Measurements from ENCODE around the gene MORN4.

Gene MORN4

GRCh38 chr10:97635577-97635976 lies 2.3 kb upstream of the MORN4 start:
- CTCF ChIA-PET, result no interaction called here
- DNase-seq (ENCODE audit: extremely low spot score), result no peak
- no peak for TF ChIP-seq ZNF384 (IDR thresholded peaks at IDR 0.05)
- POLR2A ChIA-PET, result no interaction called here

- no peak for DNase-seq (ENCODE audit: extremely low spot score)
- TF ChIP-seq SUZ12 (IDR thresholded peaks at IDR 0.05) (no peak), ZNF384 (IDR thresholded peaks at IDR 0.05) (no peak), HDGF (IDR thresholded peaks at IDR 0.05; ENCODE audit: borderline replicate concordance) (no peak), NFRKB (IDR thresholded peaks at IDR 0.05) (no peak), ELF4 (IDR thresholded peaks at IDR 0.05) (no peak), FOXM1 (IDR thresholded peaks at IDR 0.05; ENCODE audit: borderline replicate concordance) (no peak), L3MBTL2 (conservative IDR thresholded peaks at IDR 0.05) (no peak), CTBP1 (IDR thresholded peaks at IDR 0.05; ENCODE audit: borderline replicate concordance) (no peak), BHLHE40 (IDR thresholded peaks at IDR 0.05; ENCODE audit: borderline replicate concordance) (no peak), SP1 (IDR thresholded peaks at IDR 0.05) (no peak), FOXK2 (IDR thresholded peaks at IDR 0.05) (no peak), ARNT (IDR thresholded peaks at IDR 0.05) (no peak), LEF1 (IDR thresholded peaks at IDR 0.05; ENCODE audit: borderline replicate concordance) (no peak), PKNOX1 (IDR thresholded peaks at IDR 0.05) (no peak)
- CTCF ChIA-PET, result interaction anchor here (0.5 kb wide), 1 partner anchor 100 kb away, joined by 3 read pairs; no protein-coding TSS in a partner anchor
- POLR2A ChIA-PET, result no interaction called here
Measured at GRCh38 chr10:97633921-97634320, 621 bp upstream of the MORN4 start.

- CTCF ChIA-PET, result no interaction called here
- DNase-seq (ENCODE audit: extremely low spot score), result no peak
- TF ChIP-seq CTBP1 (IDR thresholded peaks at IDR 0.05; ENCODE audit: borderline replicate concordance) (no peak), BHLHE40 (IDR thresholded peaks at IDR 0.05; ENCODE audit: borderline replicate concordance) (no peak), SP1 (IDR thresholded peaks at IDR 0.05) (no peak), ARNT (IDR thresholded peaks at IDR 0.05) (no peak), ZNF384 (IDR thresholded peaks at IDR 0.05) (no peak), L3MBTL2 (conservative IDR thresholded peaks at IDR 0.05) (no peak), ELF4 (IDR thresholded peaks at IDR 0.05) (no peak)
- POLR2A ChIA-PET, result interaction anchor here (1.5 kb wide), 1 partner anchor 9 kb away, joined by 3 read pairs; the partner anchor contains the start of gene PI4K2A
Measured at GRCh38 chr10:97631098-97631497, 2.2 kb downstream of the MORN4 start.

- no peak for DNase-seq (ENCODE audit: extremely low spot score)
- TF ChIP-seq ARNT (IDR thresholded peaks at IDR 0.05), result no peak
- TF ChIP-seq PKNOX1 (IDR thresholded peaks at IDR 0.05), result no peak
- TF ChIP-seq FOXA1 (IDR thresholded peaks at IDR 0.05), result no peak
- no peak for TF ChIP-seq HDGF (IDR thresholded peaks at IDR 0.05; ENCODE audit: borderline replicate concordance)
- no peak for TF ChIP-seq BHLHE40 (IDR thresholded peaks at IDR 0.05; ENCODE audit: borderline replicate concordance)
- no peak for TF ChIP-seq TARDBP (IDR thresholded peaks at IDR 0.05)
- no peak for TF ChIP-seq NFRKB (IDR thresholded peaks at IDR 0.05)
- no peak for TF ChIP-seq ZNF384 (IDR thresholded peaks at IDR 0.05)
- TF ChIP-seq L3MBTL2 (conservative IDR thresholded peaks at IDR 0.05), result no peak
- TF ChIP-seq CTBP1 (IDR thresholded peaks at IDR 0.05; ENCODE audit: borderline replicate concordance), result no peak
- POLR2A ChIA-PET, result no interaction called here
- CTCF ChIA-PET, result no interaction called here
Measured at GRCh38 chr10:97629289-97629688, 4.0 kb downstream of the MORN4 start.

- CTCF ChIA-PET, result no interaction called here
- DNase-seq (ENCODE audit: extremely low spot score), result no peak
- TF ChIP-seq SP1 (IDR thresholded peaks at IDR 0.05), result no peak
- TF ChIP-seq L3MBTL2 (conservative IDR thresholded peaks at IDR 0.05), result no peak
- no peak for TF ChIP-seq ARNT (IDR thresholded peaks at IDR 0.05)
- TF ChIP-seq FOXA1 (IDR thresholded peaks at IDR 0.05), result no peak
- POLR2A ChIA-PET, result no interaction called here
Measured at GRCh38 chr10:97628228-97628627, 5.1 kb downstream of the MORN4 start.

- ChIA-PET POLR2A (no interaction called here), CTCF (no interaction called here)
- DNase-seq (ENCODE audit: extremely low spot score), result no peak
- no peak for TF ChIP-seq FOXA1 (IDR thresholded peaks at IDR 0.05)
- TF ChIP-seq CTBP1 (IDR thresholded peaks at IDR 0.05; ENCODE audit: borderline replicate concordance), result no peak
- no peak for TF ChIP-seq ELF4 (IDR thresholded peaks at IDR 0.05)
- TF ChIP-seq LEF1 (IDR thresholded peaks at IDR 0.05; ENCODE audit: borderline replicate concordance), result no peak
- TF ChIP-seq SP1 (IDR thresholded peaks at IDR 0.05), result no peak
- TF ChIP-seq SUZ12 (IDR thresholded peaks at IDR 0.05), result no peak
- no peak for TF ChIP-seq NFRKB (IDR thresholded peaks at IDR 0.05)
- TF ChIP-seq BHLHE40 (IDR thresholded peaks at IDR 0.05; ENCODE audit: borderline replicate concordance), result no peak
- TF ChIP-seq L3MBTL2 (conservative IDR thresholded peaks at IDR 0.05), result no peak
- TF ChIP-seq FOXK2 (IDR thresholded peaks at IDR 0.05), result no peak
- TF ChIP-seq ARNT (IDR thresholded peaks at IDR 0.05), result no peak
- no peak for TF ChIP-seq ZNF384 (IDR thresholded peaks at IDR 0.05)
Measured at GRCh38 chr10:97627731-97628130, 5.6 kb downstream of the MORN4 start.

GRCh38 chr10:97623277-97623676 lies 10.0 kb downstream of the MORN4 start:
- DNase-seq (ENCODE audit: extremely low spot score), result no peak
- POLR2A ChIA-PET, result no interaction called here
- TF ChIP-seq SUZ12 (IDR thresholded peaks at IDR 0.05) (no peak), PKNOX1 (IDR thresholded peaks at IDR 0.05) (no peak), CTBP1 (IDR thresholded peaks at IDR 0.05; ENCODE audit: borderline replicate concordance) (no peak), FOXA1 (IDR thresholded peaks at IDR 0.05) (no peak), HDGF (IDR thresholded peaks at IDR 0.05; ENCODE audit: borderline replicate concordance) (no peak), SP1 (IDR thresholded peaks at IDR 0.05) (no peak), NFRKB (IDR thresholded peaks at IDR 0.05) (no peak), TARDBP (IDR thresholded peaks at IDR 0.05) (no peak), ELF4 (IDR thresholded peaks at IDR 0.05) (no peak), LEF1 (IDR thresholded peaks at IDR 0.05; ENCODE audit: borderline replicate concordance) (no peak), L3MBTL2 (conservative IDR thresholded peaks at IDR 0.05) (no peak), ZNF384 (IDR thresholded peaks at IDR 0.05) (no peak), FOXM1 (IDR thresholded peaks at IDR 0.05; ENCODE audit: borderline replicate concordance) (no peak), FOXK2 (IDR thresholded peaks at IDR 0.05) (no peak), BHLHE40 (IDR thresholded peaks at IDR 0.05; ENCODE audit: borderline replicate concordance) (no peak), ARNT (IDR thresholded peaks at IDR 0.05) (no peak)
- CTCF ChIA-PET, result no interaction called here
